HG02973 (cell line): ENCODE results near the gene MAGEB6.
"Not testable (repeated sequence)": the region's sequence is repeated elsewhere in the genome, so short reads cannot be mapped to it uniquely, and the experiment has no call there.

Experiments used
- ATAC-seq: cut with Tn5 transposase; IDR thresholded peaks from one replicate; pipeline ENCODE4 v1.9.1; 2021; ENCODE audit warnings: moderate library complexity; ENCODE audit not compliant: unreplicated experiment

The MAGEB6 gene, protein sequence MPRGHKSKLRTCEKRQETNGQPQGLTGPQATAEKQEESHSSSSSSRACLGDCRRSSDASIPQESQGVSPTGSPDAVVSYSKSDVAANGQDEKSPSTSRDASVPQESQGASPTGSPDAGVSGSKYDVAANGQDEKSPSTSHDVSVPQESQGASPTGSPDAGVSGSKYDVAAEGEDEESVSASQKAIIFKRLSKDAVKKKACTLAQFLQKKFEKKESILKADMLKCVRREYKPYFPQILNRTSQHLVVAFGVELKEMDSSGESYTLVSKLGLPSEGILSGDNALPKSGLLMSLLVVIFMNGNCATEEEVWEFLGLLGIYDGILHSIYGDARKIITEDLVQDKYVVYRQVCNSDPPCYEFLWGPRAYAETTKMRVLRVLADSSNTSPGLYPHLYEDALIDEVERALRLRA

DNA sequence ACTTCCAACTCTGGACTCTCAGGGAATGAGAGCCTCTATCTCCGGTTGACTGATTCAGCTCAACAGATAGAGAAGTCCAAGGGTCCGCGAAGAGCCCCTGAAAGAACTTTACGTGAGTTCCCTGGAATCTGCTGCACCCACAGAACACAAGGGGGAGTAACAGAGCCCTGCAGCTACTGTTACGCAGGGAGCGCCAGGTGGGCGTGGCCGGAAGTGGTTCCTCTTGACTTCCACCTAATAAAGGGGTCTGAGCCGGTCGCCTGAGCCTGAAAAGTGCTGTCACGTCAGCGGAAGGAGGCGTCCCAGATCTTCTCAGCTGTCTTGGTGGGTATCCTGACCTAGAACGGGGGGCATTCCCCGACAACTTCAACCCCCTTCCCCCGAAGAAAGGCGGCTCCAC is at the start of gene MAGEB6:
Gene MAGEB6, plus strand, starts transcription at position 237 of the 400 bp plus-strand sequence. CDS start 1,407 bp downstream, outside the sequence.
- ATAC-seq = no peak

DNA sequence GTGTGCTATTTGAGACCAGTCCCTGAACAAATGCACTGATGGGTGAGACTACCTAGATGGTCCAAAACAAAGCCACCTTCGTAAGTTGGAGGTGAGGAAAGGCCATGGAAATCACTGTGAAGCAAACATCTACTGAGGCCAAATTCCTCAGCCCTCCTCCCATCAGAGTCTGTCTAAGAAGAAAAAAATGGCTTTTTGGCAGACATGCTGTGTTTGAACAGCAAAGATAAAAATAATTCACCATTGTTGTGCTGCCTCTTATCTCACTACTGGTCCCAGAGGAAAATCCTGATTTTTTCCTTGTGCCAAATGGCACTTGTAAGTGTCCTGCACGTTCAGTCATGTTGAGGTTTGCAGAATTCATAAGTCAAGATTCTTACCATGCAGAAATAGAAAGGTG is 46.2 kb upstream of the MAGEB6 start:
- no peak for ATAC-seq

DNA sequence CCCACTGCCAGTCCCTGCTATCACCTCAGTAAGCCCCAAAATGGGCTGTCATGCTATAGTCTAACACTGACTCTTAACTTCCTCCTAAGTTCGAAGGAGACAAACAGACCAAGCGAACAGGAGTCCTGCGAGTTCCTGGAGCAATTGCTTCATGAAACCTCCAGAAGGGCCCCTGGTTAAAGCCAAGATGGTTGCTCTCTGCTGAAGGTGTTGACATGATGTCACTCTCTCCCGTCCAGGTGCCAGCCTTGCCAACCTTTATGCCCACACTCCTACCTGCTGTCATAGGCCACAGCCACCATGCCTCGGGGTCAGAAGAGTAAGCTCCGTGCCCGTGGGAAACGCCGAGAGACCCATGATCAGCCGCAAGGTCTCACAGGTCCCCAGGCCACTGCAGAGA is 31.9 kb upstream of the MAGEB6 start, which contains the start of gene MAGEB6B:
Gene MAGEB6B, plus strand, starts transcription at position 301 of the 400 bp plus-strand sequence. Its CDS starts 0 bp downstream, at position 301.
- ATAC-seq = no peak

DNA sequence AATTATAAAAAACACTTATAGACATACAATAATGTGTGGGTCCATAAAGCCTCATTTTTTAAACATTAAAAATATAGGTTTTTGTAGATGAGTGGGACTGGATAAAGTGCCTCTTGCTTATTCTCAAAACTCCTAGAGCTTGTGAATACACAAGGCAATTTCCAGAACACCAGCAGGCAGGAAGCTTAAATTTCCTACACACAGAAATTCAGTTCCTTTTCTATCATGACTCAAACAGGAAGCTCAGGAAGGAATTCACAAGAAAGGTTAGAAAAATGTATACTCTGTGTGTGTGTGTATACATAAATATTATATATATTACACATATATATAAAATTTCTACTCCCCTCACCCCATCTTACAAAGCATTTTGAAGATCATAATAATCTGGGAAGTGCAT is 11.3 kb downstream of the MAGEB6 start:
- no peak for ATAC-seq

DNA sequence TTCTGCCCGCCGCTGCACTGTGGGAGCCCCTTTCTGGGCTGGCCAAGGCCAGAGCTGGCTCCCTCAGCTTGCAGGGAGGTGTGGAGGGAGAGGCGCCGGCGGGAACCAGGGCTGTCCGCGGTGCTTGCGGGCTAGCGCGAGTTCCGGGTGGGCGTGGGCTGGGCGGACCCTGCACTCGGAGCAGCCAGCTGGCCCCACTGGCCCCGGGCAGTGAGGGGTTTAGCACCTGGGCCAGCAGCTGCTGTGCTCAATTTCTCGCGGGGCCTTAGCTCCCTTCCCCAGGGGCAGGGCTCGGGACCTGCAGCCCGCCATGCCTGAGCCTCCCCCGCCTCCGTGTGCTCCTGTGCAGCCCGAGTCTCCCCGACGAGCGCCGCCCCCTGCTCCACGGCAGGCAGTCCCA is 12.5 kb downstream of the MAGEB6 start:
- not testable (repeated sequence) for ATAC-seq

DNA sequence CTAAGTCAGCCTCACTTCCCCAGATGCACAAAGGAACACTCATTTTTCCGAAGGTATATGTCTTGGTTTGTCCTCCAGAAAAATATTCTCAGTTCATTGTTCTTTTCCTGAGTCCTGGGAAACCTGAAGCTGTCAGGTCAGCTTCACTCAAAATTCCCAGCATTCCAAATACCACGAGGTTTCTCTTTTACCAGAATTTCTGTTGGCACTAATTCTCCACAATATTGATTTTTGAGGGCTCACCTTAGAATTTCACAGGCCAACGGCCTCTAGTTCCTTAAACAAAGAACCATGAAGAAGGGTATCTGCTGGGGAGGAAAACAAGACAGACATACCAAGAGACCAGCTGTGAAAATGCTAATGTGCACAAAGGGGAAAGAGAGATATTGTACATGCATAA is 15.8 kb downstream of the MAGEB6 start:
- no peak for ATAC-seq

DNA sequence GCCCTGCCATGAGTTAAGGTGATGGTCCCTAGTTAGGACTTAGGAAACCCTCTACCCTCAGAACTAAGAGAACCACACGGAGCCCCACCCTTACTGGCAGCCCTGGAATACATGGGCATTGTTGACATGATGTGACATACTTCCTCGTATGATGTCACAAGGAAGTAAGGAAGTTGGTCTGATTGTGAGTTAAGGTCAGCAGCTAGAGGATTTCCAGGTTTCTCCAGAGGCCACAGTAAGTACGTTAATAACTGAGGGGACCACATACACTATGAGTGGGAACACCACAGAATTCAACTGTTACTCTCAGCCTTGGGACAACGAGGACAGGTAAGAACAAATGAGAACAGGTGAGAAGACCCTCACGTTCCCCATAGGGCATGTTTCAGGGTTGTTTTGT is 23.6 kb downstream of the MAGEB6 start, which contains the start of gene MAGEB5:
Gene MAGEB5, plus strand, starts transcription at position 301 of the 400 bp plus-strand sequence. CDS start 1,133 bp downstream, outside the sequence.
- no peak for ATAC-seq

DNA sequence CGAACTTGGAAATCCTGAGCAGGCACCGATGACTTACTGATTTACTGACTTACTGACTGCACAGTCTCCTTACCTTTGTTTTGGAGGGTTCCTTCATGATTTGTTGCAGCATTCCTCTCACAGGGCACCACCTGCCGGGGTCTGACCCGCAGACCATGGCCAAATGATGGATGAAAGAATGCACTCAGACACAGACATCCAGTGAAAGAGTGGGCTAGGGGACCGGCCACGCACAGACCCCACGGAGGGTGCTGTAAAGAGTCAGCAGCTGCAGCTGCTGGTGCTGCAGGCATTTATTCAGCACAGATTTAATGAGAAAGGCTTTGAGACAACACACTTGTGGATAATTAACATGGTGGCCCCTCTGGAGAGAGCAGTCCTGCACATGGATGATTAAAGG is 27.1 kb downstream of the MAGEB6 start:
- ATAC-seq = no peak

DNA sequence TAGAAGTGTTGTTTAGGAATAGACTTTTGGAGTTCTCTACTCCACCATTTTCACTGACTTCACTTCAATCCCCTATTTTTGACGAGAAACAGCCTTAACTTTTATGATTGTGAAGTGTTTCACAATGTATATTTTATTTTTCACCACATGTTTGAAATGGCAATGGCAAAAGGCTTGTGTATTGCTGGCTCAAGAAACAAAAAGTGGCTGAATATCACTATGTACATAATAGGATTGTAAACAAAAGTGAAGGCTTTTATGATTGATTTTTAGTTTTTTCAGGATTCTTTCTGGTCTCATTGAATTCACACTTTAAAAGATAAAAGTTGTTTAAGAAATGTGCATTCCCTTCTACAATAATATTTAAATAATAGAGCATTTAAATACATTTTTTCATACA is 41.9 kb downstream of the MAGEB6 start:
- ATAC-seq = no peak
